ENCODE data around the gene ZNF691.

DNA sequence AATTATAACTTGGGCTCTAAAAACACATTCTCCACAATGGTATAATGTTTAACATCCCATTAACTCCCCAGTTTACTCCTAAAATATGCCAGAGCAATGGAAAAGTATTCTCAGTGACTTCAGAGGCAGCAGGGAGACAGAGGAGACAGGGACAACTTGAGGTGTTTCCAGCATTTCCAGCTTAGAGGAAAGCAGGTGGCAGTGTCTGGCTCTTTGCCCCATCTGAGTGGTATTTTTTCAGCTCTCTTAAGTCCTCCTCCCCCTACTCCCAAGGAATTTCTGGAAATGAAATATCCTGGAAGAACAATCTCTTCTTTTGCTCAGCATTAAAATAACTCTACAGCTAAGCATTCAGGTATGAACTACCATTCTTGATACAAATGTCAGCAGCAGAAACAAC is 40.2 kb upstream of the ZNF691 start:
- no peak for TF ChIP-seq POLR2A (IDR thresholded peaks at IDR 0.05; ENCODE audit: low read depth)
- TF ChIP-seq CTCF (IDR thresholded peaks at IDR 0.05): no peak
- no peak for TF ChIP-seq POLR2AphosphoS5 (IDR thresholded peaks at IDR 0.05)

All from esophagus muscularis mucosa (tissue), 3 donors.